ENCODE data around the gene IGFLR1.

- TF ChIP-seq EZH2 (IDR thresholded peaks at IDR 0.05; ENCODE audit: insufficient read depth, low read length), result no peak
- TF ChIP-seq CTCF (IDR thresholded peaks at IDR 0.05; ENCODE audit: insufficient read depth, low read depth, low read length), result no peak
Measured at GRCh38 chr19:35748106-35749020, 6.1 kb upstream of the IGFLR1 start, which contains the start of gene LIN37.

All from astrocyte (in vitro differentiated cells and primary cell).